Ascending aorta (tissue), 2 donors: ENCODE results near the gene E4F1. TPM values are rescaled to one million over a fixed set of nuclear protein-coding genes. Genes with fewer than 3 reads are reported as not detected.

ENCODE experiments used
- DNase-seq, 2 donors: peaks; one replicate each; pipeline ENCODE4 v3.0.0-alpha.2; 2019; ENCODE audit warnings: low spot score in 2 of 2
- H3K27ac ChIP-seq, 2 donors: fragments of 200-600 bp; sonication (generic); one replicate each; pipeline ENCODE4 v1.5.1; 2016 to 2017; ENCODE audit warnings: mild to moderate bottlenecking in 1 of 2
- H3K27me3 ChIP-seq: fragments of 200-600 bp; sonication (generic); one replicate; pipeline ENCODE4 v1.5.1; 2017
- H3K36me3 ChIP-seq, 2 donors: fragments of 200-600 bp; sonication (generic); one replicate each; pipeline ENCODE4 v1.5.1; 2016
- H3K4me1 ChIP-seq, 2 donors: fragments of 200-600 bp; sonication (generic); one replicate each; pipeline ENCODE4 v1.5.1; 2016 to 2017; ENCODE audit warnings: mild to moderate bottlenecking in 1 of 2
- H3K4me3 ChIP-seq, 2 donors: fragments of 200-600 bp; sonication (generic); one replicate each; pipeline ENCODE4 v1.5.1; 2016 to 2017; ENCODE audit warnings: mild to moderate bottlenecking in 1 of 2
- H3K9me3 ChIP-seq, 2 donors: fragments of 200-600 bp; sonication (generic); one replicate each; pipeline ENCODE4 v1.5.1; 2016
- intact Hi-C: fragments of 100-400 bp; cut with DNase I; formaldehyde crosslinking; loops from one replicate; pipeline ENCODE4 v1.15.1; 2023
- total RNA-seq: library from RNA; depleted of rRNA; stranded (reverse); fragments of >200 nt; gene quantifications from one replicate; pipeline ENCODE4 v1.1.0, GENCODE V29; 2016
- TF ChIP-seq, protein P1 (sequence below), 3 experiments: fragments of 200-600 bp in 2 of 3; fragments of 450-650 bp in 1 of 3; sonication (generic) in 2 of 3; IDR thresholded peaks; one replicate each; pipeline ENCODE4 v1.5.1; 2016 to 2019; ENCODE audit warnings: antibody characterized with exemption in 3 of 3, mild to moderate bottlenecking in 1 of 3, moderate library complexity in 1 of 3

The E4F1 gene
- total RNA-seq, 1 donor from 2014 or later: 39.7 TPM

DNA sequence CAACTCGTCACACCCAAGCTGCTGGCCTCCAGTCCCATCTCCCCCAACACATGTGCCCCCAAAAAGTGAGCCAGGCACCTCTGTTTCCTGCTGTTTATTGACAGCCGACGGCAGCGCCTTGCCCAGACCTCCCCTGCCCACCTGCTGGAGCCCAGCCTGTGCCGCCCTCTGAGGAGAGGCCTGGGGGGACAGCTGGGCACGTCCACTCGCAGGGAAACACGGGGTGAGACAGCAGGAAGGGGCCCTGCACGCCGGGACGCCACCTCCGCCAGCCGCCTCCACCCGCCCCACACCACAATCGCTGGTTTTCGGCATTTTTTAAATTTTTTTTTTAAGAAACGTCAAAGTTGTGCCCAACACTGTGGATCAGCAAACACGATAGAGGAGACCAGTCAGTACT lies 46.3 kb upstream of the E4F1 start:
- intact Hi-C loops: no loop called here
- Histone ChIP-seq H3K4me1 (no peaks in the 10 kb centered on the region), H3K27me3 (no peaks in the 10 kb centered on the region), H3K4me3 (no peak overlapping the region), H3K36me3 (peaks cover 40 to 60% of the 10 kb centered on the region in 2 donors), H3K9me3 (no peaks in the 10 kb centered on the region), H3K27ac (no peak overlapping the region)
- TF ChIP-seq, protein P1, sequence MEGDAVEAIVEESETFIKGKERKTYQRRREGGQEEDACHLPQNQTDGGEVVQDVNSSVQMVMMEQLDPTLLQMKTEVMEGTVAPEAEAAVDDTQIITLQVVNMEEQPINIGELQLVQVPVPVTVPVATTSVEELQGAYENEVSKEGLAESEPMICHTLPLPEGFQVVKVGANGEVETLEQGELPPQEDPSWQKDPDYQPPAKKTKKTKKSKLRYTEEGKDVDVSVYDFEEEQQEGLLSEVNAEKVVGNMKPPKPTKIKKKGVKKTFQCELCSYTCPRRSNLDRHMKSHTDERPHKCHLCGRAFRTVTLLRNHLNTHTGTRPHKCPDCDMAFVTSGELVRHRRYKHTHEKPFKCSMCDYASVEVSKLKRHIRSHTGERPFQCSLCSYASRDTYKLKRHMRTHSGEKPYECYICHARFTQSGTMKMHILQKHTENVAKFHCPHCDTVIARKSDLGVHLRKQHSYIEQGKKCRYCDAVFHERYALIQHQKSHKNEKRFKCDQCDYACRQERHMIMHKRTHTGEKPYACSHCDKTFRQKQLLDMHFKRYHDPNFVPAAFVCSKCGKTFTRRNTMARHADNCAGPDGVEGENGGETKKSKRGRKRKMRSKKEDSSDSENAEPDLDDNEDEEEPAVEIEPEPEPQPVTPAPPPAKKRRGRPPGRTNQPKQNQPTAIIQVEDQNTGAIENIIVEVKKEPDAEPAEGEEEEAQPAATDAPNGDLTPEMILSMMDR (IDR thresholded peaks at IDR 0.05): no peak
- no peak for DNase-seq

DNA sequence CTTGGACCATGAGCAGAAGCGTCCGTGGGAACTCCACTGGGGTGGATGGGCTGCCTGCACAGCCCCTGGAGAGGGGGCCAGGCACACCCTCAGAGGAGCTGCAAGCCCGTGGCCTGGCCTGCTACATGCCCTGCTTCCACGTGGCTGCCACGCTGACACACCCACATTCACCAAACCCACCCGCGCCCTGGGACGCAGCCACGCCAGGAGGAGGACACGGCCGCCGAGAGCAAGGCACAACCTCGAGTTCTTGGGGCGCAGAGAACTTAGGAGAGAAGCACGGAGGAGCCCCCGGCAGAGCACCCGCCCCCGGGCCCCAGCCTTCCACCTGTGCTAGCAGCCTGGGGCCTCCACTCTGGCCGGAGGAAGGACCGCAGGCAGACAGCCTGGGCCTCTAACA lies 45.8 kb upstream of the E4F1 start:
- no peaks in the 10 kb centered on the region for H3K9me3 ChIP-seq
- TF ChIP-seq, protein P1 (IDR thresholded peaks at IDR 0.05): no peak
- H3K27ac ChIP-seq: no peak overlapping the region
- H3K36me3 ChIP-seq: peaks cover 36 to 56% of the 10 kb centered on the region in 2 donors
- DNase-seq: no peak
- intact Hi-C loops: no loop called here
- H3K27me3 ChIP-seq: no peaks in the 10 kb centered on the region
- H3K4me1 ChIP-seq: no peaks in the 10 kb centered on the region
- no peak overlapping the region for H3K4me3 ChIP-seq

DNA sequence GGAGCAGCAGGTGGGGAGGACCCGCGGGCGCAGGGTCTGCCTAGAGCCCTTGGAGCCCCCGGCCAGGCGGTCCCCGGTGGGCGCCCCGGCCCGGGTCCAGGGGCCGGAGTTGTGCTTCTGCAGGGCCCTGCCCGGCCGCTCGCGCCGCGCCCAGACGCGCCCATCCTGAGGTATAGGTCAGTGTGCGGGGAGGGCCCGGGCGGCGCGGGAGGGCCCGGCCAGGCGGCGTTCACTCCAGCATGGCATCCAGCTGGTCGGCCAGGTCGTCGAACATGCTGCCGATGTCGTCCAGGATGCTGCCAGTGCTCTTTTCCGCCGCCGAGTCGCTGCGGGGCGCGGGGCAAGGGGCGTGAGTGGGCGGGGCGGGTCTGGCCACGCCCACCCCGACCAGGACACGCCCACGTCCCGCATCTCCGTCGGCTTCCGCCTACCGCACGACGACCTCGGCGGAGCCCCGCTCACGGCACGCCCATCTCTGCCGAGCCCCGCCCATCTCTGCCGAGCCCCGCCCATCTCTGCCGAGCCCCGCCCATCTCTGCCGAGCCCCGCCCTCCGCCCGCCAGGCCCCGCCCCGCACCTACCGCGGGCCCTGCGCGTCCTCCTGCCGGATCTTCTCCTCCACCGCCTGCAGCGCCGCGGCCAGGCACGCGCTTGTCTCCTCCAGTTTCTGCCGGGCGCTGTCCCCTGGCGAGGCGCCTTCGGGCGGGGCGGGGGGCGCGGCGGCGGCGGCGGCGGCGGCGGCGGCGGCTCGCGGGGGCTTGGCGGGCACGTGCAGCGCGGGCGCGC lies 44.9 kb upstream of the E4F1 start:
- intact Hi-C loops: no loop called here
- H3K36me3 ChIP-seq: peaks cover 28 to 46% of the 10 kb centered on the region in 2 donors

DNA sequence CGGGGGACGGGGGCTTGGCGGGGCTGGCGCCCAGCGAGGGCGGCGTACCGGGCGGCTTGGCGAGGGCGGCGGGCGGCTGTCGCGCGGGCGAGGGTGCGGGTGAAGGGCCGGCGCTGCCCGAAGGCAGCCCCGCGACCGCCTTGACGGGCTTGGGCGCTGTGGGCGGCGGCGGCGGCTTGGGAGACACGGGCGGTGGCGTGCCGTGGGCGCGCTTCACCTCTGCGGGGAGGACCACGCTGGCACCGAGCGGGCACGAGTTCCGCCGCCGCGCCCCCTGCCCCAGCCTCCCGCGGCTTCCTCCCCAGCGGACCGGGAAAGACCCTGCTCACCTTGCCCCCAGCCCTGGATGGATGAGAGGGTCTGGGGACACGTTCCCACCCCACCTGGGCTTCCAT lies 44.3 kb upstream of the E4F1 start:
- intact Hi-C loops: no loop called here
- H3K36me3 ChIP-seq: peaks cover 22 to 40% of the 10 kb centered on the region in 2 donors
- no peaks in the 10 kb centered on the region for H3K9me3 ChIP-seq
- no peak overlapping the region for H3K4me3 ChIP-seq
- no peak for DNase-seq
- H3K27me3 ChIP-seq: no peaks in the 10 kb centered on the region
- TF ChIP-seq, protein P1 (IDR thresholded peaks at IDR 0.05): no peak
- no peak overlapping the region for H3K27ac ChIP-seq
- no peaks in the 10 kb centered on the region for H3K4me1 ChIP-seq

More for the DNA sequence above, 44.9 kb upstream of the E4F1 start:
- TF ChIP-seq, protein P1 (IDR thresholded peaks at IDR 0.05): no peak
- DNase-seq: no peak
- Histone ChIP-seq H3K27ac (no peak overlapping the region), H3K9me3 (no peaks in the 10 kb centered on the region), H3K4me3 (no peak overlapping the region), H3K4me1 (no peaks in the 10 kb centered on the region), H3K27me3 (no peaks in the 10 kb centered on the region)

DNA sequence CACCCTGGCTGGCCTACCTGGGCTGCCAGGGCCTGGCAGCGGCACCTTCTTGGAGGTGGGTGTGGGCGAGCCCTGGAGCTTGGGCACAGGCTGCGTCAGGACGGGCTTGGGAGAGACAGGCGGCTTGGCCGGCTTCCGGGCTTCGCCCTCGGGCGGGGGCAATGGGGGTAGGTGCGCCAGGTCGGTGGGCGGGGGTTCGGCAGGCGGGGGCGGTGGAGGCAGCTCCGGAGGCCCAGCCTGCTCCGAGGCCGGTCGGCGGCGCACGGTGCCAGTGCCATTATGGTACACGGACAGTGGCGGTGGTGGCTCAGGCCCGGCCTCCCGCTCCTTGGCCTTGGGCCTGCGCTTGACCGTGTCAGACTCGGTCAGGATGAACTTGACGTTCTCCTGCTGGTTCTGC lies 43.8 kb upstream of the E4F1 start:
- TF ChIP-seq, protein P1 (IDR thresholded peaks at IDR 0.05): no peak
- H3K4me3 ChIP-seq: no peak overlapping the region
- H3K9me3 ChIP-seq: no peaks in the 10 kb centered on the region

More for the DNA sequence above, 43.8 kb upstream of the E4F1 start:
- no peaks in the 10 kb centered on the region for H3K4me1 ChIP-seq
- no peak for DNase-seq
- H3K27ac ChIP-seq: no peak overlapping the region
- H3K36me3 ChIP-seq: peaks cover 21 to 36% of the 10 kb centered on the region in 2 donors
- intact Hi-C loops: no loop called here
- H3K27me3 ChIP-seq: no peaks in the 10 kb centered on the region
